Vagina (tissue), 2 donors: ENCODE data around the gene ASB16.
A peak's percentile ranks its signal among the peaks of the same experiment; 100 is the strongest.

ENCODE experiments used
- POLR2A ChIP-seq, 2 donors: fragments of 450-650 bp; IDR thresholded peaks; one replicate each; pipeline ENCODE4 v1.6.1; 2017; ENCODE audit warnings: antibody characterized with exemption in 2 of 2, mild to moderate bottlenecking in 2 of 2, moderate library complexity in 2 of 2
- POLR2AphosphoS5 ChIP-seq, 2 donors: sonication (generic); formaldehyde crosslinking; IDR thresholded peaks; one replicate each; pipeline ENCODE4 v1.9.0; 2017; ENCODE audit warnings: antibody characterized with exemption in 2 of 2, mild to moderate bottlenecking in 2 of 2, low read depth in 1 of 2; ENCODE audit not compliant: insufficient read depth in 1 of 2
- TF ChIP-seq, protein P1 (sequence below), 3 experiments: fragments of 450-650 bp in 2 of 3; fragments of 200-600 bp in 1 of 3; sonication (generic) in 1 of 3; IDR thresholded peaks; one replicate each; pipeline ENCODE4 v1.5.1; 2017 to 2019; ENCODE audit warnings: antibody characterized with exemption in 3 of 3, mild to moderate bottlenecking in 2 of 3, moderate library complexity in 2 of 3

GRCh38 chr17:44123356-44124117 is 47.0 kb upstream of the ASB16 start, which contains the start of gene HDAC5:
- TF ChIP-seq, protein P1, sequence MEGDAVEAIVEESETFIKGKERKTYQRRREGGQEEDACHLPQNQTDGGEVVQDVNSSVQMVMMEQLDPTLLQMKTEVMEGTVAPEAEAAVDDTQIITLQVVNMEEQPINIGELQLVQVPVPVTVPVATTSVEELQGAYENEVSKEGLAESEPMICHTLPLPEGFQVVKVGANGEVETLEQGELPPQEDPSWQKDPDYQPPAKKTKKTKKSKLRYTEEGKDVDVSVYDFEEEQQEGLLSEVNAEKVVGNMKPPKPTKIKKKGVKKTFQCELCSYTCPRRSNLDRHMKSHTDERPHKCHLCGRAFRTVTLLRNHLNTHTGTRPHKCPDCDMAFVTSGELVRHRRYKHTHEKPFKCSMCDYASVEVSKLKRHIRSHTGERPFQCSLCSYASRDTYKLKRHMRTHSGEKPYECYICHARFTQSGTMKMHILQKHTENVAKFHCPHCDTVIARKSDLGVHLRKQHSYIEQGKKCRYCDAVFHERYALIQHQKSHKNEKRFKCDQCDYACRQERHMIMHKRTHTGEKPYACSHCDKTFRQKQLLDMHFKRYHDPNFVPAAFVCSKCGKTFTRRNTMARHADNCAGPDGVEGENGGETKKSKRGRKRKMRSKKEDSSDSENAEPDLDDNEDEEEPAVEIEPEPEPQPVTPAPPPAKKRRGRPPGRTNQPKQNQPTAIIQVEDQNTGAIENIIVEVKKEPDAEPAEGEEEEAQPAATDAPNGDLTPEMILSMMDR (IDR thresholded peaks at IDR 0.05): peak in 2 of 3 experiments; percentile 51 to 62
- peak; percentile 73 to 94 for TF ChIP-seq POLR2AphosphoS5 (IDR thresholded peaks at IDR 0.05; ENCODE audit: insufficient read depth in 1 of 2, low read depth in 1 of 2)
- TF ChIP-seq POLR2A (IDR thresholded peaks at IDR 0.05): peak in 1 of 2 donors; percentile 81
